Measurements from ENCODE around the gene ANKRD62. TPM values are rescaled to one million over a fixed set of nuclear protein-coding genes. Genes with fewer than 3 reads are reported as not detected.

ANKRD62 gene
- total RNA-seq, 2 experiments from 2014 or later = not detected

DNA sequence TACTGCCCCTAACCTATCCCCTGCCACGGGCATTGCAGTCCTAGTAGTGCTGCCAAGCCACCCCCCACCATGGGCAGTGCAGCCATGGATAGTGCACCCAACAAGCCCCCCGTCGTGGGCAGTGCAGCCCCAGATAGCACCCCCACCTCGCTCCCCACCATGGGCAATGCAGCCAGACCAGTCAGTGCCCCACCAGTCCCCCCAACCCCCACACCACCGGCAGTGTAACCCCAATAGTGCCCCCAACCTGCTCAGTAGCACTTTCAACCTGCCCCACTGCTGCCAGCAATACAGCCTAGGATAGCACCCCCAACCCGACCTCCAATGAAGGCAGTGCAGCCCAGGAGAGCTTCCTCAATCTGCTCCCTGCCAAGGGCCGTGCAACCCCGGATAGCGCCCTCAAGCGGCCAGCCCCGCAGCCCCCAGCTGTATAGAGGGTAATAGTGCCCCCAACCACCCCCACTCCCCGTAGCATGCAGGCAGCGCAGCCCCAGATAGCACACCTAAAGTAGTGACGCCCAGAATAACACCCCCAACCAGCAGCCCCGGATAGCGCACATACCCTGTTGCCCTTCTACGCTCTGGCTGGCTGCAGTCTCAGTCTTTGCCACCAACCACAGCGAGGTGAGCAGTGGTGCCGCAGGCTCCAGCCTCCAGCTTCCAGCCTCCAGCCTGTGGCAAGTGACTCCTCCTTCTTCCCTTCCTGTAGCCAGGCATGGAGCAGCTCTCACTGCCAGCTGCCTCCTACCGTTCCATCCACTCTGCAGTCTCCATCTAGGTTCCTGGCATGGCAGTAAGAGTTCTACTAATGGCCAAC lies 45.4 kb upstream of the ANKRD62 start:
- peaks cover 2% of the 10 kb centered on the region for H3K27me3 Mint-ChIP-seq
- no peak overlapping the region for H3K27ac Mint-ChIP-seq
- TF ChIP-seq, protein P1, sequence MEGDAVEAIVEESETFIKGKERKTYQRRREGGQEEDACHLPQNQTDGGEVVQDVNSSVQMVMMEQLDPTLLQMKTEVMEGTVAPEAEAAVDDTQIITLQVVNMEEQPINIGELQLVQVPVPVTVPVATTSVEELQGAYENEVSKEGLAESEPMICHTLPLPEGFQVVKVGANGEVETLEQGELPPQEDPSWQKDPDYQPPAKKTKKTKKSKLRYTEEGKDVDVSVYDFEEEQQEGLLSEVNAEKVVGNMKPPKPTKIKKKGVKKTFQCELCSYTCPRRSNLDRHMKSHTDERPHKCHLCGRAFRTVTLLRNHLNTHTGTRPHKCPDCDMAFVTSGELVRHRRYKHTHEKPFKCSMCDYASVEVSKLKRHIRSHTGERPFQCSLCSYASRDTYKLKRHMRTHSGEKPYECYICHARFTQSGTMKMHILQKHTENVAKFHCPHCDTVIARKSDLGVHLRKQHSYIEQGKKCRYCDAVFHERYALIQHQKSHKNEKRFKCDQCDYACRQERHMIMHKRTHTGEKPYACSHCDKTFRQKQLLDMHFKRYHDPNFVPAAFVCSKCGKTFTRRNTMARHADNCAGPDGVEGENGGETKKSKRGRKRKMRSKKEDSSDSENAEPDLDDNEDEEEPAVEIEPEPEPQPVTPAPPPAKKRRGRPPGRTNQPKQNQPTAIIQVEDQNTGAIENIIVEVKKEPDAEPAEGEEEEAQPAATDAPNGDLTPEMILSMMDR (IDR thresholded peaks at IDR 0.05) = no peak
- intact Hi-C loops (cut with micrococcal nuclease) = loop anchor here (10.0 kb wide), 1 partner anchor 393 kb away; no protein-coding TSS in a partner anchor
- H3K4me1 Mint-ChIP-seq (ENCODE audit: low read depth) = peaks cover 3% of the 10 kb centered on the region
- ChIA-PET POLR2A (no interaction called here), CTCF (interaction anchor here (2.7 kb wide), 1 partner anchor 10 kb away, joined by 15 read pairs; no protein-coding TSS in a partner anchor)
- no peak overlapping the region for H3K4me3 Mint-ChIP-seq
- ATAC-seq = no peak
- H3K36me3 Mint-ChIP-seq (ENCODE audit: low read depth) = no peaks in the 10 kb centered on the region
- H3K9me3 Mint-ChIP-seq = no peaks in the 10 kb centered on the region
- no peak for DNase-seq

DNA sequence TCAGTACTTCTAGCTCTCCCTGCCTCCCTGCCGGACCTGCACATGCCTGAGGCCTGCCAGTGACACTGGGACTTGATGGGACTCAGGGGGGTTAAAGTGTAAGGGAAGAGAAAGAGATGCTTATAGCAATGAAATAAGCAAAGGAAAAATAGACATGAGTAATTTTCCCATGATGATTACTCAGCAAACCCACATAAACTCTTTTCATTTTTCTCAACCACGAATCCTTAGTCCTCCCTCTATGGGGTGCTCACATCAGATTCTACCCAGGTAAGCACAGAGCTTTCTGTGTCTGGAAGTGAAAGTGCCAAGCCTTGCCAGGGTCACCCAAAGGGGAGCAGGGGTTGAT lies 44.8 kb upstream of the ANKRD62 start:
- peaks cover 3% of the 10 kb centered on the region for H3K4me1 Mint-ChIP-seq (ENCODE audit: low read depth)
- H3K27ac Mint-ChIP-seq = no peak overlapping the region
- DNase-seq (no peak), ATAC-seq (no peak)
- H3K9me3 Mint-ChIP-seq = no peaks in the 10 kb centered on the region
- H3K4me3 Mint-ChIP-seq = no peak overlapping the region
- peaks cover 2% of the 10 kb centered on the region for H3K27me3 Mint-ChIP-seq
- POLR2A ChIA-PET = no interaction called here
- intact Hi-C loops (cut with micrococcal nuclease) = loop anchor here (10.0 kb wide), 1 partner anchor 394 kb away; no protein-coding TSS in a partner anchor
- CTCF ChIA-PET = interaction anchor here (0.7 to 2.7 kb wide), 5 partner anchors 9 to 393 kb away, joined by 3 to 15 read pairs (median 4); no protein-coding TSS in a partner anchor
- no peaks in the 10 kb centered on the region for H3K36me3 Mint-ChIP-seq (ENCODE audit: low read depth)
- TF ChIP-seq, protein P1 (IDR thresholded peaks at IDR 0.05) = no peak

DNA sequence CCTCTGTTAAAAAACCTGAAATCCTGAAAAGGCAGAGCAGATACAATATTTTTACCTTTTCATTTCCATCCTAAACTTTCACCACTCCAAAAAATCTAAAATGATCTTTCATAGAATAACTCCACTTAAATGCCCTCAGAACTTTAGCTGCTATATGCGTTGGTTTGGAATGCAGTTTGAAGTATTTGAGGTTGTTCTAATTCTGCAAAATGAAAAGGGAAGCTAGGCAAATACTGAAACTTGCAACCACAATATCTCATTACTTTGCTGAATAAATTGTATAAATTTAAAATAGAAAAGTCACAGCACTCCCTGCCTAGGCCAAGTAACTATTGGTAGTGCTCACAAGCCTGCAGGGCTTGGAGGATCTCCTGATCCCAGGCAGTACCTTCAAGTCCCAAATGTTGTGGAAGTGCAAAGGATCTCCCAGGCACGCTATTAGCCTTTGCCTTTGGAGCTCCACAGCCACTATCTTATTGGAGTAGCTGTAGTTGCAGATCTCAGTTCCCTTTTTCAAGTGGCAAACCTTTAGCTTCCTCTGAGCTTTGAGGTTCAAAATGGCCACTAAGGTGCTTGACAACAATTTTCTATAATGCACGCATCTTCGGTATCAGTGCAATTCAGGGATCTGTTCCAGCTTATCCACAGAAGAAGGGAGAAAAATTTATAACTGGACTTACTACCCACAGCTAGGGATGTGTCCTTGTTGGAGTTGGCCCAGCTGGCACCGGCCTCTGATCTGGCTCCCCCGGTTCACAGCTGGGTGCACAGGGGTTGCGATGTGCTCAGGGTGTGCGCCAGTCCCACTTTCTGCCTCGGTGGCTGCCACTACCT lies 43.4 kb upstream of the ANKRD62 start:
- POLR2A ChIA-PET = no interaction called here
- intact Hi-C loops (cut with micrococcal nuclease) = loop anchor here (10.0 kb wide), 1 partner anchor 395 kb away; no protein-coding TSS in a partner anchor
- CTCF ChIA-PET = interaction anchor here (1.1 to 2.7 kb wide), 4 partner anchors 12 to 317 kb away, joined by 3 to 15 read pairs (median 4); no protein-coding TSS in a partner anchor
- DNase-seq (no peak), ATAC-seq (no peak)
- Mint-ChIP-seq H3K9me3 (no peaks in the 10 kb centered on the region), H3K27ac (no peak overlapping the region), H3K36me3 (ENCODE audit: low read depth) (no peaks in the 10 kb centered on the region), H3K27me3 (peaks cover 2% of the 10 kb centered on the region), H3K4me3 (no peak overlapping the region), H3K4me1 (ENCODE audit: low read depth) (peaks cover 3% of the 10 kb centered on the region)
- TF ChIP-seq, protein P1 (IDR thresholded peaks at IDR 0.05) = no peak

DNA sequence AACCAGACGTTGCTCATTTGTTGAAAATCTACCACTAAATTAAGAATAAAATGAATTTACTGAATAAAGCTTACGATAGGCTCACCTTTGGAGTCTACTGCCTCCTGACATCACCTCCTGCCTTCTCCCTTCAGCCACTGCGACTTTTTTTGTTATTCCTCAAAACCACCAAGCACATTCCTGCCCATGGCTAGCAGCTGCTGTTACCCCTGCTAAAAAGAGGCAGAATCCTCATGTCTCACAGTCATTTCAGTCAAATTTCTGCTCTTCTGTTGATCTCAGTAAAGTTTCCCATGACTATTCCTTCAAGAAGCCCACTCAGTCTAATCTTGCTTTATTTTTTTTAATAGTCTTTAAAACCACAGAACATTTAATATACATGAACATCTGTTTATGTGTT lies 40.8 kb upstream of the ANKRD62 start:
- Mint-ChIP-seq H3K36me3 (ENCODE audit: low read depth) (no peaks in the 10 kb centered on the region), H3K27me3 (peaks cover 2% of the 10 kb centered on the region), H3K4me3 (no peak overlapping the region), H3K27ac (no peak overlapping the region), H3K4me1 (ENCODE audit: low read depth) (peaks cover 3% of the 10 kb centered on the region), H3K9me3 (no peaks in the 10 kb centered on the region)
- DNase-seq (no peak), ATAC-seq (no peak)
- ChIA-PET POLR2A (no interaction called here), CTCF (no interaction called here)
- intact Hi-C loops (cut with micrococcal nuclease) = no loop called here
- TF ChIP-seq, protein P1 (IDR thresholded peaks at IDR 0.05) = no peak

All from activated CD8-positive, alpha-beta T cell treated with anti-CD3 and anti-CD28 coated beads for 36 hours (primary cell).